Suppressor macrophage treated with lipopolysaccharide for 1 hour (primary cell): ENCODE results near the gene SGMS2.
A peak's percentile ranks its signal among the peaks of the same experiment; 100 is the strongest.

Experiments used
- DNase-seq, 3 donors: peaks; one replicate each; pipeline ENCODE4 v3.0.0-alpha.2; 2020 to 2022

The SGMS2 gene

GRCh38 chr4:107831140-107831539 is 6.4 kb downstream of the SGMS2 start:
- DNase-seq: no peak

DNA sequence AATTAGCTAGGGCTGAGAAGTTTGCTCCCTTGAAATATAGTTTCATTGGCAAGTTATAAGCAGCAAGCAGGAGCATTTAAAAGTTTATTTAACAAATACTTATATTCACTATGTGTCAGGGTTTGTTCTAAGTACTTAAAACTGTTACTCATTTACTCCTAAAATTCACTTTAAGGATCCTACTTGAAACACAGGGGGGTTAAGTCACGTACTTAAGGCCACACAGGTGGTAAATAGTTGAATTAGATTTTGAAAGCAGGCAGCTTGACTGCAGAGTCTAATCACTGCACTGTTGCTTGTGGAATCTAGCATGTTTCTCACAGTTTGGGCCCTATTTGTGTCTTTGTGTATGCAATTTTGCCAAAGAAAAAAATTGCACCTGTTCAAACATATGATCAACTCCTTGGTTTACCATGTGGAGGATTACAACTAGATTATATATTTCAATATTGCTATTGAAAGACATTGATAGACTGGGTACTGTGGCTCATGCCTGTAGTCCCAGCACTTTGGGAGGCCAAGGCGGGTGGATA is 7.6 kb downstream of the SGMS2 start:
- DNase-seq: no peak

DNA sequence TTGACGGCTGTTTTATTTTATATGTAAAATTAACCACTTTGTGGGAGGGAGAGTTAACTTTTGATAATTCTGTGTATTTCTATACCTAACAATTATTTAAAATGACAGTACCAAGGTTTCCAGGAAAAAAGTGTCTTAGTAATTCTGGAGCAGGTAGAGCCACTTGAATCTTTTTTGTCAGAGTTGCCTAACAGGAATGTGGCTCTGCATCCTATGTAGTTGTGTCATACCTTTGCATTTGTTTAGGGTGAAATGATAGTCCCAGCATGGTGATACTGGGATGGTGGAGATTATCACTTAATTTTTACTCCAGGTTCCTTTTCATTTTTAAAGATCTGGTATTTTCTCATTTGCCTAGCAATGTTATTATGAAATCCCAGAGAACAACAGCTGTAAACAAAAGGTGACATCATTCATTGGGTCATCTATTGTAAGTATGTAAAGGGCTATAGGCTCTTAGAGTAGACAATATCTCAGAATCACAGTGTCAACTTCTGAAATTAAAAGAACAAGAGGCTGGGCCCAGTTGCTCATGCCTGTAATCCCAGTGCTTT is 9.6 kb downstream of the SGMS2 start:
- peak; percentile 21 to 75 (median 67) for DNase-seq

- peak; percentile 70 to 85 (median 81) for DNase-seq
These were observed 10.7 kb downstream of the SGMS2 start for GRCh38 chr4:107835406-107835805.

- peak; percentile 32 to 40 (median 36) for DNase-seq
These were observed 12.6 kb downstream of the SGMS2 start for GRCh38 chr4:107837317-107837716.

DNA sequence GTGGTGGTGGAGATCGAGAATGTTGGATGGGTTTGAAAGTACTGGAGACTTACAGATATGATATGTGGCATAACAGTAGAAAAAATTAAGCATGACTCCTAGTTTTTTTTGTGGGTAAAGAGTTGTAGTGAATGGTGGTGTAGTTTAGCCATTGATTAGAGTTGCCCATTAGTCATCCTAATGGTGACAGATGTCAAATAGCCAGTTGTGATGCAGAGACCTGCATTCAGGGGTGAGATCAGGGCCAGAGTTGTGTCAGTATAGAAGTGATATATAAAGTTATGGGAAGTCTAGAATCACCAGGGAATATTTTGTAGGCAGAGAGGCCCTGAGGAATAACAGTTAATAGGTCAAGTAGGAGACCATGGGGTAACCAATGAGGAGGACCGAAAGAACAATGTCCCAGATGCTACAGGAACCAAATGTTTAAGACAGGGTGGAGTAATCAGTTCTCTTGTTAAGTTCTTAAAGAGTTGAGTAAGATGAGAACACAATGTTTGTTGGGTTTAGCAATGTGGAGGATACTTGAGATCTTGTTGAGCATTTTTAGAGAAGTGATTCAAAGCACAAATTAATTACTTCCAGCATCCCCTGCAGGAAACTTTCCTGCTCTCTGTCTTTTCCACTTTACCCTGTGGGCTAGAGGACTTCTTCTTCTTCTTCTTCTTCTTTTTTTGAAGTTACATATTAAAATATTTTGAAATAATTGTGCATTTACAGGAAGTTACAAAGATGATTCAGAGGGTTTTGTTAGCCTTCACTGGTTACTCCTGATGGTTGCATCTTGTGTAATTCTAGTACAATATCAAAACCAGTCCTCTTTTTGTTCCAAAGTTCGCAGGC is 13.3 kb downstream of the SGMS2 start:
- peak; percentile 69 to 95 (median 93) for DNase-seq

DNA sequence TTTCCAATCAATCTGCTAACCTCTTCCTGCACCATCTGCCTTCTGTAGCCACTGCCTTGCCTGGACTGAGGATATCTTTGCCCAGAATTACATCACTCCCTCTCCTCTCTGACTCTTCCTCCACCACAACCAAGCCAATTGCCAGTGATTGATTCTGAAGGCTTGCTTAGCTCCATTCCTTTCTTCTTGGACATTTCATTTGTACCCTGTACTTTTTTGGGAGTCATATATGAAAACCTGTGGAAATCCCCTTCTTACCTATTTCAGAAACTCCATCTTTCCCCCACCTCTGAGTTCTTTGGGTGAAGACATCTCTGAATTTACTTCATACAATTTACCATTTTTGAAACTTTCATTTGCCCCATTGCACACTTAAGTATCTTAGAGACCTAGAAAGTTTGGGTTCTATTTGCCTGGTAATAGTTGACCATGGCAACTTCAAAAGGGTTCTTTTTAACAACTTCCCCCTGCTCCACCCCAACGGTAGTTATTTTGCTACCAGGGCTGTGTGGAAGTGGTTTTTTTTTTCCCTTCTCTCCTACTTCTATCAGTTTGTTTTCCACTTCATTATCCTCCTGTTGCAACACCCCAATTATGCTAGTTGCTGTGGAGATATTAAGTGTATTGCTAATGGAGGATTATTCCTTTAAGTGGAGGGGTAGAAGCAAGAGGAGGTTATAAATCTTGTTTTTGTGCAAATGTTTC is 14.3 kb downstream of the SGMS2 start:
- peak; percentile 64 to 68 (median 65) for DNase-seq

- peak in 1 of 3 donors; percentile 35 for DNase-seq
These were observed 18.7 kb downstream of the SGMS2 start for GRCh38 chr4:107843391-107843790.

DNA sequence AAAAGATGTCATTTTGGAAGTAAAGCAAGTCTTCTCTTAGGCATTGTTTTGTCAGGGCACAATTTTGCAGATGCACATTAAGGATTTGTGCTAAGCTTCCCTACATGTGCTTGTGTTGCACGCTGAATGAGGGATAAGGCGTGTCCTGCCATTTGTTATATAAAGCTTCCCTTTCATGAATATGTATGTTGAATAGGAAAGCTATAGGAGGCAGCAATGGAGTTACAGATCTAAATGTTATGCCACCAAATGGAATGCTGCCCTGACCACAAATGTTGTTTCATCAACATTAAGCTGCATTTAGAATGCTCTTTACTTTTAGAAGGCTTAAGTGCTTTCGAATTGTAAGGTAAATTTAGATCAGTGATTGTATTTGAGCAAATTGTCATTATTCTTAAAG is 20.9 kb downstream of the SGMS2 start:
- no peak for DNase-seq

DNA sequence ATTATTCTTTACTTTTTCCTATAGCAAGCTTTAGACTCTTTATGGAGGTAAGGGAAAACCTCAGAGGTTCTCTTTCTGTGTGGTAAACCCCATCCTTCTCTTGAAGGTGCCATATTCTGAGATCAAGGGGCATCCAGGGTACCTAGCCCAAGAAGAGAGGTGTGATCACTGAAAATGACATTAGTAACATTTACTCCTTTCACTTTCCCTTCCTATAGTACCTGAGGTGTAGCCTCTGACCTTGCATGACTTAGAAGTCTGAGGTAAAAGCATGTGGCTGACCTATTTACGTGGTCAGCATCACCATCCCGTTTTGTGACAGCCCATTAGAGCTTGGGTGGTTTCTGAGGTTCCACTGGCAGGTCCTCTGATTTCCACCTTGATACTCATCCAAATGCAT is 25.7 kb downstream of the SGMS2 start:
- DNase-seq: no peak

DNA sequence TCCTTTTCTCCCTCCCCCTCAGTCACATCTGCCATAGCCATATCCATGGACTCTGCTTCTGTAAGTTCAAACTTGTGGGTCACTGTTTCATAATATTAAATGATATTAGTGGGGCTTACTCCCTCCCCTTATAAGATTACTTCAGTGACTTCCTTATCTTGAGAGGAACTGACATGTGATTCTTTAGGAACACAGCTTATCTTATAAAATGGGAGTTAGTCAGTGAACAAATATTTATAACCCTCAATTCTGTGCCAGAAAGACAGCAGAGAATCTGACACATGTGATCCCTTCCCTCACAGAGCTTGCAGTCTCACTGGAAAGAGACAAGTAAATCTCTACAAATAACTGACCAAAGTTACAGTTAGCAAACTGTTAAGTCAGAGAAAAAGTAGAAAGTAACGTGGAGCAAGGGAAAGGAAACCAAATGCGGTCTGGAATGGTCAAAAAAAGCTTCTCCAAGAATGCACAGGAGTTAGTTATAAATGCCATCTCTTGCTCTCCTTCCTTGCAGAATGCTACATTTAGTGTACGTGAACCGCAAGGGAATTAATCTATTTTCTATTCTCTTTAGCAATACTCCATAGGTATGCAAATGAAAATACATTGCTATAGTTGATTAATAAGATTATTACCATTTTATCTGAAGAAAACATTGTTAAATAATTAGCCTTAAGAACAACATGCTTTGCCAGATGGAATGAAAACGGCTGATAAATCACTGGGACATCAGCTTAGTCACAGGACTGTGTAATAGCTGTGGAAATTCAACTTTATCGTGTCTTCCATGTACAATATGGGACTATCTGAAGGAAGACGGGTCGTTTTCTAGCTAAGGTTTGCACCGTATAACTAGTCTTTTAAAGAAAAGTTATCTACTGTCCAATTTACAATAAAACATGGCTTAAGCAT is 29.0 kb downstream of the SGMS2 start:
- DNase-seq: peak in 1 of 3 donors; percentile 20

- peak in 1 of 3 donors; percentile 31 for DNase-seq
These were observed 29.8 kb downstream of the SGMS2 start for GRCh38 chr4:107854356-107855022.

DNA sequence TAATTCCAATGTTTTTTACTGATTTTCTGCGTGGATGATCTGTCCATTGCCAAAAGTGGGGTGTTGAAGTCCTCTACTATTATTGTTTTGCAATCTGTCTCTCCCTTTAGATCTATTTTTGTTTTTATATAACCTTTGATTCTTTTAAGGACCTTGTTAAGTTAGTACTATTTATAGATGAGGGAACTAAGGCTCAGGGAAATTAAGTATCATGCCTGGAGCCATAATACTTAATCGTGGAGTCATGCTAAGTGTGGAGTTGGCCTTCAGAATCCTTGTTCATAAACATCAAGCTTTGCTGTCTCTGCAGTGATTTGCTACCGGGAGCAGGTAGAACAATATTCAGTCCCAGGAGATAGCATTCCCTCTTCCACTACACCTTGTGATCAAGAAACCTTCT is 31.0 kb downstream of the SGMS2 start:
- DNase-seq: no peak

- DNase-seq: no peak
These were observed 32.2 kb downstream of the SGMS2 start for GRCh38 chr4:107856901-107857300.

- DNase-seq: no peak
These were observed 33.0 kb downstream of the SGMS2 start for GRCh38 chr4:107857741-107858140.

DNA sequence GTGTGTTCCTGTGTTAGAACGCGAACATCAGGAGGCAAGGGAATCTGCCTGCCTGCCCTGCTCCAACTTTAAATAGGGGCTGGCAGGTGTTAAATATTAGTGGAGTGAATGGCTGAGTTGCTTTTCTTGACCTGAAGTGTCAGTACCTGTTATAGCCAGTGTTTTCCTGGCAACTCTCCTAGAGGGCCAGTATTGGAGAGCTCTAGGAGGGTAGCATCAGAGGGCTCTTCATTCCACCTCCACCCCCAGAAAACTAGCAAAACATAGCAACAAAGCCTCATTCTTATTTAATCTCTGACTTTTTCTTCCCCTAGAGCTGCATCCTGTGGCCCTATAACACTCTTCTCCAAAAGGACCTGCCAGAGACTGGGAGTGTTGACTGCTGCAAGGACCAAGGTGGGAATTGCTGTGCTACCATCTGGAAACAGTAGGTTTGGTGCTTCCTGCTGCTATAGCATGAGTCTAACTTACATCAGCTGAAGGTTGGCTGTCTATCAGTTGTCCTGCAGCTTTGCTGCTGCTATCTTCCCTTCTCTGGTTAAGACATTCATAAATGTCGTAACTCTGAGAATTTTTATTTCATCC is 33.5 kb downstream of the SGMS2 start:
- no peak for DNase-seq

DNA sequence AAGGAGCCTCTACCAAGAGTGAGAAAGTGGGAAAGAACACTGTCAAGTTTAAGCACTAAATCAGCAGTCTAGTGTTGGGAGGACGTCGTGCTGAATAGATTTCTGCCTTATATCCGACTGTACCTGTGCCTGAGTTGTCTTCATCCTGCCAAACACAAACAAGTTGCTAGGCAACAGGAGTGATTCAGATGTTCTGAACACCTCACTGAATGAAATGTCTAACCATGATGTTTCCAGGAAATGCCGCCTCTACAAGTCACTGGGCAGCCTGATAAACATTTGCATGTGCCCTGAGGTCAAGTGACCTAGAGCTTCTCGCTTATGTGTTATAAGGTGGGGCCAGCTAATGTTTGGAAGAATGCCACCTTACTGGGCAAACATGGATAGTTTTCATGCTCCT is 37.9 kb downstream of the SGMS2 start:
- no peak for DNase-seq

- DNase-seq: no peak
These were observed 38.7 kb downstream of the SGMS2 start for GRCh38 chr4:107863416-107863815.

- DNase-seq: peak; percentile 46 to 72 (median 70)
These were observed 39.2 kb downstream of the SGMS2 start for GRCh38 chr4:107863850-107864371.

DNA sequence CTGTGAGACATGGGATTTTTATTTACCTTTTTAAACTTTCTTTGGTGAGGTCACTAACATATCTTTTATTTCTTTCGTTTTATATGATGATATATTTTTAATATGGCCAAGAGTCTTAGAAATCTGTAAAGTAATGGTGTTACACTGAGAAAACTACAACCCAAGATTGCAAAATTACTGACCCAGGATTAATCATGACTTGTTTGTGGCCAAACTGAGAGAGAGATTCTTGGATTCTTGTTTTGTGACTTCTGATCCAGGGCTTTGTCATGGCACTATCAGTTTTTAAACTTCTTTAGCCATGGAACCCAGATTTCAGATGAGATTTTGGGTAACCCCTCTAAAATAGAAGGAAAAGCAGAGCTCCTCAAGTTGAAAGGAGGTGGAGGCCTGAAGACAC is 42.0 kb downstream of the SGMS2 start:
- DNase-seq: no peak

DNA sequence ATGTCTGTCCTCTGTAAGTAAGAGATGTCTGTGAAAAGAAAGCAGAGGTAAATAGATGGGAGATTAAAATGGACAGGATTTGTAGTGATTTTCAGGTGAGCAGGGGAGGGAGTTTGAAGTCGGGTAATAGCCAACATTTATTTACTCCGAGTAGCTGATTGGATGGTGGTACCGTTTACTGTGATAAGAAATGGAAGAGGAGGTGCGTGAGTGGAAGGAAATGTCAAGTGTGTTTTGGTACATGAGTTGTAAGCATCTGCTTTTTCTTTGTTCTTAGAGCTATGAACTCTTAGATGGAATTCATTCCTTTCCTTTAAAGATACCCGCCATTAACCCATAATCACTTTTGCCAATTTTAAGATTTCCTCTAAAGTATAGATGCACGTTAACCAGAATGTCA is 45.5 kb downstream of the SGMS2 start:
- DNase-seq: no peak
